ENCODE measurements around the gene TNFRSF21. TPM values are rescaled to one million over a fixed set of nuclear protein-coding genes. Genes with fewer than 3 reads are reported as not detected.
A peak's percentile ranks its signal among the peaks of the same experiment; 100 is the strongest.

TNFRSF21 gene, protein sequence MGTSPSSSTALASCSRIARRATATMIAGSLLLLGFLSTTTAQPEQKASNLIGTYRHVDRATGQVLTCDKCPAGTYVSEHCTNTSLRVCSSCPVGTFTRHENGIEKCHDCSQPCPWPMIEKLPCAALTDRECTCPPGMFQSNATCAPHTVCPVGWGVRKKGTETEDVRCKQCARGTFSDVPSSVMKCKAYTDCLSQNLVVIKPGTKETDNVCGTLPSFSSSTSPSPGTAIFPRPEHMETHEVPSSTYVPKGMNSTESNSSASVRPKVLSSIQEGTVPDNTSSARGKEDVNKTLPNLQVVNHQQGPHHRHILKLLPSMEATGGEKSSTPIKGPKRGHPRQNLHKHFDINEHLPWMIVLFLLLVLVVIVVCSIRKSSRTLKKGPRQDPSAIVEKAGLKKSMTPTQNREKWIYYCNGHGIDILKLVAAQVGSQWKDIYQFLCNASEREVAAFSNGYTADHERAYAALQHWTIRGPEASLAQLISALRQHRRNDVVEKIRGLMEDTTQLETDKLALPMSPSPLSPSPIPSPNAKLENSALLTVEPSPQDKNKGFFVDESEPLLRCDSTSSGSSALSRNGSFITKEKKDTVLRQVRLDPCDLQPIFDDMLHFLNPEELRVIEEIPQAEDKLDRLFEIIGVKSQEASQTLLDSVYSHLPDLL
- total RNA-seq (2022) (17.8 and 19.3 TPM in 2 replicates), Bru-seq, nascent RNA (percentile 73 among the genes with signal in this experiment), BruChase-seq, experiment 1, labeled RNA remaining after a 6-hour chase (percentile 60 among the genes with signal in this experiment), BruChase-seq, experiment 2, labeled RNA remaining after a 2-hour chase (percentile 49 among the genes with signal in this experiment)
- long read RNA-seq, transcript TNFRSF21-201 (6 exons, 3,595 nt), result major isoform, 39 of 43 reads
- long read RNA-seq, partial matches to known transcripts, result 1 of 43 reads
- long read RNA-seq, other reads (novel, unspliced or antisense), result 3 of 43 reads

GRCh38 chr6:47309291-47310130 is at the start of gene TNFRSF21:
TNFRSF21 (minus strand) TSS chr6:47309905; CDS start chr6:47309511, 394 bp downstream.
- TF ChIP-seq CTCF (IDR thresholded peaks at IDR 0.05; ENCODE audit: unreplicated experiment), result peak; percentile 90
- TSS peak; percentile 32 for BruUV-seq (replicated peaks)
- POLR2A ChIA-PET, result interaction anchor here (0.6 to 8.2 kb wide), 19 partner anchors 17 to 257 kb away, joined by 3 to 68 read pairs (median 3); no protein-coding TSS in a partner anchor
- no peaks in the 10 kb centered on the region for H3K36me3 Mint-ChIP-seq (ENCODE audit: insufficient read depth, unreplicated experiment)
- peak within 1 kb of the TSS; percentile 89 for H3K4me3 Mint-ChIP-seq (ENCODE audit: unreplicated experiment)
- H3K9me3 Mint-ChIP-seq (ENCODE audit: unreplicated experiment), result no peaks in the 10 kb centered on the region
- H3K27ac Mint-ChIP-seq (ENCODE audit: low read depth, unreplicated experiment), result peak within 1 kb of the TSS; percentile 77
- H3K27me3 Mint-ChIP-seq (ENCODE audit: insufficient read depth, unreplicated experiment), result no peaks in the 10 kb centered on the region
- CTCF ChIA-PET, result interaction anchor here (0.6 to 11.1 kb wide), 21 partner anchors 14 to 461 kb away, joined by 3 to 136 read pairs (median 3); no protein-coding TSS in a partner anchor
- H3K4me1 Mint-ChIP-seq (ENCODE audit: insufficient read depth, unreplicated experiment), result peaks cover 12% of the 10 kb centered on the region
- intact Hi-C loops (cut with micrococcal nuclease), result loop anchor here (1.0 to 5.0 kb wide), 7 partner anchors 67 to 460 kb away; no protein-coding TSS in a partner anchor
- DNase-seq (ENCODE audit: unreplicated experiment), result peak; percentile 91

DNA sequence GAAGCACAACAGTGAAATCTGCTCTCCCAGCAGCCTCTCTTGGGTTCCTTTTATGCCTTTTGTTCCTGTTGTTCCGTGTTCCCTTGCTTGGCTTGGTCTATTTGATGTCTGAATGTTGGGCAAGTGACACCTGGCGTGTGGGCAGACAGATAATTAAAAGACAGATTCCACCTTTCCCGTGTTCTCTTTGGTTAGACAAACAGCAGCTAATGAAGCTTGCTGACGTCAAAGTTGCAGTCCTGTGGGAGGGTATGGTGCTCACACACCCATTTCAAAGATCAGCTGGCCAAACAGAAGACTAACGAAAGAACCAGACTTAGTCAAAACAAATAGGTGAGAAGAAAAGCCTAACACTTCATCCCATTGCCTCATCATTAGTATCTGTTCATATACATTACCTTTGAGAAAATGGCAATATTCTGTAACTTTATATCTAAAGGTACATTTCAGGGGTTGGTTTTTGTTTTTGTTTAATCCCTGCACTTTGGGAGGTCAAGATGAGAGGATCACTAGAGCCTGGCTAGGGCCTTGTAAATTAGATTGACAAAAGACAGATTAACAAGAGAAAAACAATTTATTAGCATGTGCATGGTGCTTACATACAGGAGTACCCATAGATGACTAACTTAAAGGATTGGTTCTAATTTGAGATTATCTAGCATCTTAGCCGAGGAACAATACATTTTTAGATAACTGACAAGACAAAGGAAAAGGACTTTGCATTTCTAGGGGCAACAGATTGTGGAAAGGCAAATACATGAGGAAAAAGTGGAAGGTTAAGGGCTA is 48.9 kb upstream of the TNFRSF21 start:
- BruUV-seq (replicated peaks), result no TSS peak
- ChIA-PET POLR2A (no interaction called here), CTCF (interaction anchor here (1.7 kb wide), 1 partner anchor 11 kb away, joined by 3 read pairs; no protein-coding TSS in a partner anchor)
- H3K27ac Mint-ChIP-seq (ENCODE audit: low read depth, unreplicated experiment), result no peak overlapping the region
- intact Hi-C loops (cut with micrococcal nuclease), result no loop called here
- H3K9me3 Mint-ChIP-seq (ENCODE audit: unreplicated experiment), result no peaks in the 10 kb centered on the region
- no peak for DNase-seq (ENCODE audit: unreplicated experiment)
- TF ChIP-seq CTCF (IDR thresholded peaks at IDR 0.05; ENCODE audit: unreplicated experiment), result no peak
- H3K4me3 Mint-ChIP-seq (ENCODE audit: unreplicated experiment), result no peak overlapping the region
- H3K36me3 Mint-ChIP-seq (ENCODE audit: insufficient read depth, unreplicated experiment), result no peaks in the 10 kb centered on the region
- H3K27me3 Mint-ChIP-seq (ENCODE audit: insufficient read depth, unreplicated experiment), result no peaks in the 10 kb centered on the region
- peaks cover 2% of the 10 kb centered on the region for H3K4me1 Mint-ChIP-seq (ENCODE audit: insufficient read depth, unreplicated experiment)

DNA sequence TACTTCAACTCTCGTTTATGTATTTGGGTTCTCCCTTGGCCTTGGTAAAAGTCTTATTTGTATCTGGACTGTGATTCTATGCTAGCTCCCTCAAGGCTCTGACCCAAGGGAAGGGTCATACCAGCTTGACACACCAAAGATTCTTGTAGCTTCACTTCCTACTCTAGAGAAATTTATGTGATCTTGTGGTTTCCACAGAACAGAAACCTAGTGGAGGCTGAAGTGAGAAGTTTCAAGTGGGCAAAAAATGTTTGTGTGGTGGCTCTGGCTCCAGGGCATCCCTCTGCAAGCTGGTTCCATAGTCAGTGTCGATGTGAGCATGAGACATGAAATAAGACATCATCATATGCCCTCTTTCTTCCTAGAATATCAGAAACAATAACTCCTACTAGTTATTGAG is 48.1 kb upstream of the TNFRSF21 start:
- CTCF ChIA-PET, result interaction anchor here (1.7 kb wide), 1 partner anchor 11 kb away, joined by 3 read pairs; no protein-coding TSS in a partner anchor
- intact Hi-C loops (cut with micrococcal nuclease), result no loop called here

More for the DNA sequence above, 48.1 kb upstream of the TNFRSF21 start:
- no peak for DNase-seq (ENCODE audit: unreplicated experiment)
- Mint-ChIP-seq H3K36me3 (ENCODE audit: insufficient read depth, unreplicated experiment) (no peaks in the 10 kb centered on the region), H3K9me3 (ENCODE audit: unreplicated experiment) (no peaks in the 10 kb centered on the region), H3K4me1 (ENCODE audit: insufficient read depth, unreplicated experiment) (peaks cover 6% of the 10 kb centered on the region), H3K4me3 (ENCODE audit: unreplicated experiment) (no peak overlapping the region), H3K27me3 (ENCODE audit: insufficient read depth, unreplicated experiment) (no peaks in the 10 kb centered on the region), H3K27ac (ENCODE audit: low read depth, unreplicated experiment) (no peak overlapping the region)
- BruUV-seq (replicated peaks), result no TSS peak
- no peak for TF ChIP-seq CTCF (IDR thresholded peaks at IDR 0.05; ENCODE audit: unreplicated experiment)
- POLR2A ChIA-PET, result no interaction called here
